GM08714 (cell line): ENCODE measurements around the gene MYOZ3.

Experiments used
- H3K4me3 ChIP-seq: fragments of 200-500 bp; sonication (Bioruptor generic); 2 replicates; pipeline ENCODE4 v1.5.1; 2014; ENCODE audit warnings: mild to moderate bottlenecking, low read length, inconsistent platforms
- ZNF274 ChIP-seq: IDR thresholded peaks from 2 replicates; pipeline ENCODE4 v1.6.1; 2012; ENCODE audit warnings: mild to moderate bottlenecking, low read depth, low read length

The MYOZ3 gene

GRCh38 chr5:150653145-150653761 is 7.8 kb upstream of the MYOZ3 start:
- TF ChIP-seq ZNF274: no peak
- H3K4me3 ChIP-seq: no peak overlapping the region

- H3K4me3 ChIP-seq: no peak overlapping the region
- TF ChIP-seq ZNF274: no peak
Measured at GRCh38 chr5:150653762-150654556, 7.1 kb upstream of the MYOZ3 start.

GRCh38 chr5:150655221-150655620 is 5.8 kb upstream of the MYOZ3 start:
- no peak for TF ChIP-seq ZNF274

GRCh38 chr5:150656191-150657132 is 4.6 kb upstream of the MYOZ3 start:
- peak overlapping the region; percentile 64; the same call in 1 of the 2 replicates for H3K4me3 ChIP-seq
- TF ChIP-seq ZNF274: no peak

More at GRCh38 chr5:150655221-150655620, 5.8 kb upstream of the MYOZ3 start:
- no peak overlapping the region for H3K4me3 ChIP-seq

GRCh38 chr5:150658121-150658520 is 2.9 kb upstream of the MYOZ3 start:
- TF ChIP-seq ZNF274: no peak

GRCh38 chr5:150658699-150659265 is 2.3 kb upstream of the MYOZ3 start:
- H3K4me3 ChIP-seq: no peak overlapping the region
- no peak for TF ChIP-seq ZNF274

More at GRCh38 chr5:150658121-150658520, 2.9 kb upstream of the MYOZ3 start:
- H3K4me3 ChIP-seq: no peak overlapping the region

GRCh38 chr5:150659360-150660107 is 1.5 kb upstream of the MYOZ3 start:
- no peak for TF ChIP-seq ZNF274
- H3K4me3 ChIP-seq: no peak overlapping the region

GRCh38 chr5:150660108-150660831 is 781 bp upstream of the MYOZ3 start:
- no peak overlapping the region for H3K4me3 ChIP-seq
- no peak for TF ChIP-seq ZNF274

GRCh38 chr5:150661821-150662596 is 958 bp downstream of the MYOZ3 start:
- no peak for TF ChIP-seq ZNF274
- H3K4me3 ChIP-seq: no peak overlapping the region

- TF ChIP-seq ZNF274: no peak
- H3K4me3 ChIP-seq: no peak overlapping the region
Measured at GRCh38 chr5:150662731-150663516, 1.9 kb downstream of the MYOZ3 start.

GRCh38 chr5:150663936-150664335 is 2.9 kb downstream of the MYOZ3 start:
- H3K4me3 ChIP-seq: no peak overlapping the region
- TF ChIP-seq ZNF274: no peak
